ENCODE results near the gene FAM83G.

Gene FAM83G

DNA sequence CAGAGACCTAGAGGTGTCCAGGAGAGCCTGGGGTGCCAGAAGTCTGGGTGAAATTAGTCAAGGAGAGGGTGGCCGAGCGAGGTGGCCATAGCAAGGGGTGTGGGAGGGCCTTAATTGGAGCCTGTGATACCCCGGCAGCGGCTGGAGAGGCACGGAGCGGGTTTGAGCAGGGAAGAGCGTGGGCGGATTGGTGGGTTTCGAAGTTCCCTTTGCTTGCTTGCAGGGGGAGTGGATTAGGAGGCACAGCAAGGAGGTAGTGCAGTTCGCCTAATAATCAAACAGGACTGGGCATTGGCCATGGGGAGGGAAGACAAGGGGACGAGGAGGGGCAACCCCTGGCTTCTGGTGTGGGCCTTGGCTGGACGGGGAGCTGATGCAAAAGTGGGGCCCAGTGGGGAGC is 5.4 kb upstream of the FAM83G start:
- DNase-seq, result no peak

DNA sequence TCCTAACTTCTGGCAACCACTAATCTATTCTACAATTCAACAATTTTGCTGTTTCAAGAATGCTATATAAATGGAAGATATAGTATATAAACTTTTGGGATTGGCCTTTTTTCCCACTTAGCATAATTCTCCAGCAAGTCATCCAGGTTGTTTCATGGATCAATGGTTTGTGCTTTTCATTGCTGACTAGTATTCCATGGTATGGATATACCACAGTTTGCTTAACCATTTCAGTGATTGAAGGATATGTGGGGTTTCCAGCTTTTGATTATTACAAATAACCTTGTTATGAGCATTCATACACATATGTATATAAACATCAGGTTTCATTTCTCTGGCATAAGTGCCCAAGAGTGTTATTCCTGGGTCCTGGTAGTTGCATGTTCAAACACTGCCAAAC is 2.1 kb upstream of the FAM83G start:
- no peak for DNase-seq

DNA sequence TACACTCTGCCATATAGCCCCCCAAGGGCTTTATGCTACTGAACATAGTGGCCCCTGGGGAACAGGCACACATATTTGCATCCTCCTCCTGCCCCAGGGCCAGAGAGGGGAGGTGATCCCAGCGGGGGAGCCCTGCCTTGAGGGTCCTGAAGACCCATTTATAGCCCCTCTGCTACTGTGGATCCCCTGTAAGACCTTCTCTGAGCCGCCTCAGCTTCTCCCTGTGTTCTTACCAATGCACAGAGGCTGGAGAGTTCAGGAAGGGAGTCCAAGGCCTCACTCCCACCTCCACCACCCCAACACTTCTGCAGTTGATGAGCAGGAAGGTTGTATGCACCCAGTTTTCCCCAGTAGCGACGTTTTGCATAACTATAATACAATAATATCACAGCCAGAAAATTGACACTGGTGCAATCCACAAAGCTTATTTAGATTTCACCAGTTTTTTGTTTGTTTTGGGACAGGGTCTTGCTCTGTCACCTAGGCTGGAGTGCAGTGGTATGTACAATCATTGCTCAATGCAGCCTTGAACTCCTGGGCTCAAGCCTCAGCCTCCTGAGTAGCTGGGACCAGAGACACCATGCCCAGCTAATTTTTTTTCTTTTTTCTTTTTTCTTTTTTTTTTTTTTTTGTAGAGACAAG is 1.3 kb upstream of the FAM83G start:
- DNase-seq, result no peak

DNA sequence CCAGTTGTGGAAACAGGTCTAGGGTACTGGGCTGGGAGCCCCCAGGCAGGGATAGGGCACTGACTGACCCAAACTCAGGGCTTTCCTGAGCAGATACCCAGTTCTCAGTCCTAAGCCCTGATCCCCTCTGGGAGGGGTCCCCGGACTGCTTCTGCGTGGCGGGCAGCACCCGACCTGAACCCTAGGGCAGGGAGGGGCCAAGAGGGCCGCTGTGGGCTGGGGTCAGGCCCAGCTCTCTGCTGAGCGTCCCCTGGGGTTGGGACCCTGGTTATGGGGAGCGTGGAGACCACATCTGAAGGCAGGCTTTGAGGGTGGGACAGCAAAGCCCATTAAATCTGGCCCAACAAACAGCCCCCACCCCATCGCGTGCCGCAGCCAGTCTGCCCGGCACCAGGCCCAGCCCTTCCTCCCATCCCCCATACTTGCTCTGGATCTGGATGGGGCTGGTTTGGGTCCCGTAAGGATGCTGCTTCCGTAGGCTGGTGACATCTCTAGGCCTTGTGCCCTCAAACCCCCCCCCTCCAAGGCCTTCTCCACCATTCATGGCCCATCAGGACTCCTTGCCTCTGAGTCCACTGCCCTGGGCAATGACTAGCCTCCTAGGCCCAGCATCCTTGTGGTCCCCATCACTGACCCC is 691 bp upstream of the FAM83G start:
- no peak for DNase-seq

DNA sequence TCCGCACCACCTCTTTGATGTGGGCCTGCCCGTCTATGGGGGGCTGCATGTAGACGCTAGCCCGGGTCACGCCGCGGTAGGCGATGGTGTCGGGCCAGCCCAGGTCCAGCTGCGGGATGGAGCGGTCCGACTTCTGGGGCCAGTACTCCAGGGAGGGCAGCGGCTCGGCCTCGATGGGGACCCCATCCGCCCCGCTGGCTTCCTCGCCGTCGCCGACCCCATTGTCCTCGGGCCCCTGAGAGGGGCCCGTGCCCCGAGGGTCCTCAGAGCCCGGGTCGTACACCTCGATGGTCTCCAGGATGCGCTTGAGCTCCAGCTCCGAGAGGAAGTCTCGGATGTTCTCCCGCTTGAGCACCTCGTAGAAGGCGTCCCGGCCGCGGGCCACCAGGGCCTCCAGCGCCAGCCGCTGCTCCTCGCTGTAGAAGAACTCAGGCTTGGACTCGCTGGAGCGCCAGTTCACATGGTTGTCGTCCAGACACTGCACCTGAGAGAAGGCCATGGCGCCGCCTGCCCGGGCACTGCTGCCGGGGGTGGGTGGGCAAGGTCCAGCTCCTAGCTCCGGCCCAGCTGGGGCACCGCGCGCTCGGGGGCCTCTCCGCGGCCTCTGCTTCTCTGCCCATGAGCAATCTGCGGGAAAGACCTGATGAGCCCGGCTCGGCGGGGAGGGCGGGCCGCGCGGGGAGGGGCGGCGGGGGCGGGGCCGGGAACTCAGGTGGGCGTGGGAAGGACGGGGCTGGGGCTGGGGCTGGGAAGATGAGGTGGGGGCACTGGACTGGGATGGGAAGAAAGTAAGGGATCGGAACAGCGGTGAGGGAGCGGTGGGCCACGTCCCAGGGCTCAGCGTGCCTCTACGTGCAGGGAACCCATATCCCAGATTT is 782 bp downstream of the FAM83G start:
- no peak for DNase-seq

DNA sequence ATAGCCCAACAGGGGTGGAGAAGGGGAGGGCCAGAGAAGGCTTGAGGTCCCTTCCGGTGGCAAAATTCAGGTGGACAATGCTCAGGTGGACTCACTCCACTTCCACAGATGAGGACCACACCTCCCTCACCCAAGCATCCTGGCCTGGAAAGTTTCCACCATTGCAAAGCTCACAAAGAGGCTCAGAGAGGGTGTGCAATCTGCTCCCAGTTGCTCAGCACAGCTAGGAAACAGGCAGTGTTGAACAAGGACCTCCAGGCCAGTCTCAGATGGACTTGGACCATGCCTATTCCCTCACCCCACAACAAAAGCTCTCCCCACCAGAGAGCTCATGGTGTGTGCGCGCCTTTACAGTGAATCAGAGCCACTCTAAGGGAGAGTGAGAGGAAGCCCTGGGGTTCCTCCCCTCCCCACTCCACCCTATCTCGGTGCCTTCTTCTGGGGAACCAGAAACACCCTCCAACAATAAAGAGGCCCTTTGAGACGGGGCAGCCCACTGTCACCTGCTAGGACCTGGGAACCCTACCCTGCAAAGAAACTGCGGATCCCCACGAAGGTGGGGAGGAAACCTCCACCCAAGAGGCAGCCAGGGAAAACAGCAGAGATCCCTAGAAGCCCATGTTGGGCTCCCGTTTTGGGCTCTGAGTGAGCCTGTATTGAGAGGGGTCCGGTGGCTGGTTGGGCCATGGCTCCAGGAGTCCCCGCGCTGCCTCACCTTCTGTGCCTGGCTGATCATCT is 1.6 kb downstream of the FAM83G start:
- DNase-seq, result no peak

DNA sequence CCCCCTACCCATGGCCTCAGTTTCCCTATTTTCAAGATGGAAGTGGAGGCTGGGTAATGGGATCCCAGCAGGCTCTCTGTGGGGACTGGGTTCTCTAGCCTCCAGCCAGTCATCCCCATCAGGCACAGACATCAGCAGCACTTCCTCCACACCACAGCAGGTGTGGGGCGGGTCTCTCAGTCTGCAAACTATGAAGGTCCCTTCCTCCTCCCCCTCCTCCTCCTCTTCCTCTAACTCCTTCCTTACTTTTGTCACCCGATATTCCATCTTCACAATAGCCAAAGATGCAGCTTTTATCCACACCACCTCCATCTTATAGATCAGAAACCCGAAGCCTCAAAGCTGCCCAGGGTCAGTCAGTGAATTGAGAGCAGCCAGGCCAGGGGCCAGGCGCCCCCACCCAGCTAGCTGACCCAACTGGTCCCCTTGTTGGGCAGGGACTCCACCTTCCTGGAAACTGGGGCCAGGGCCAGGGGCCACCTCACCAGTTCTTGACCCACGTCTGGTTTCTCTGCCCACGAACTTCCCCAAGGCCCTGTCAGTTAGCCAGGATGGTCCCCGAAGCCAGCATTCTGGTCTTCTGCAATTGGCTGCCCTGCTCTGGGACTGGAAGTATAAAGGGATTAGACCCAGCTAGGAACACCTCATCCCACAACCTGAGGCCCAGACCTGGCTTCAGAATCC is 2.5 kb downstream of the FAM83G start:
- DNase-seq, result no peak

DNA sequence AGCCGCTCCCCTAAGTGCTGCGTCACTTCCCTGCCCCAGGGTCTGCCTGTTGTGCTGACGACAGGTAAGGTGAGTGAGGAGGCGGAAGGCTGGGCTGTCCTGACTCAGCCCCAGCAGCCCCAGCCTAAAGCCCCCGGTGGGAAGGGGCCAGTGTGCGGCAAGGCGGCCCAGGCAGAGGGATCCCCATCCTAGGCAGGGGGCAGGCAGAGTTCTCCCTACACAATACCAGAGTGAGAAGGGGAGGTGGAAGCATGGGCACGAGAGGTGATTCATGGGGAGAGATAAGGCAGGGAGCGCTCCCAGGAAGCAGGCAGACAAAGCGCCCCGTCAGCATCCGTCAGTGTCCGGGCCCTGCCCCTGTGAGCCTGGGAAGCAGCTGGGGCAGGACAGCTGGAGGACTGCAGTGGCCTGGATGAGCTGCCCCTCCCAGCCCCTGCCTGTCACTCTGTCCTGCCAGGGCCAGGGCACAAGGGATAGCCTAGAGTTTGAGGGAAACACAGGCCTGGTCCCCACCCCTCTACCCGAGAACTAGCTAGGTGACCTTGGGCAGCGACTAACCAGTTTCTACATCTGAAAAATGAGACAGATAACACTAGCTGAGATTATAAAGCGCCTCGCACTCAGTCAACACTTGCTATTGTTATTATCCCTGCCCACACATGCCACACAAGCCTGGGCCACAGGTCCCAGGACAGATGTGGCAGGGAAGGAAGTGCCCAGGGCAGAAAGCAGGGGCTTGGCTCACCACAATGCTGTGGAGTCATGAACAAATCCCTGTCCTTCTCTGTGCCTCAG is 3.8 kb downstream of the FAM83G start:
- no peak for DNase-seq

DNA sequence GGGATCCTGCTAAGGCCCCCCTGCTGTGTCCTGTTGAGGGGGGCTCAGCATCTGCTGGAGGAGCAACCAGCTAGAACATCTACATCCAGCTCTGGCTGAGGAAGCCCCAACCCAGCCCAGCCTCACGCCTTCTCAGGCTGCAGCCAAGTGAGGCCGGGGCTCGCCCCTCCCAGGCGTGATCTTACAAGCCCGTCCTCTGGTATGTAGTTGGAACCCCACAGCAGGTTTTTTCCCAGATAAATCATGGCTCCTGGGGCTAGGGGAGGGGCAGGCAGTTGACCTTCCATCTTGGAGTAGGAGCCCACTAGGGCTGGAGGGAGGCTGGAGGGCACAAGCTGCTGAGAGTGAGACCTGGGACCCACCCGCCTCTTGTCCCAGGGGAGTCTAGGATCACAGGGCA is 4.7 kb downstream of the FAM83G start:
- no peak for DNase-seq

DNA sequence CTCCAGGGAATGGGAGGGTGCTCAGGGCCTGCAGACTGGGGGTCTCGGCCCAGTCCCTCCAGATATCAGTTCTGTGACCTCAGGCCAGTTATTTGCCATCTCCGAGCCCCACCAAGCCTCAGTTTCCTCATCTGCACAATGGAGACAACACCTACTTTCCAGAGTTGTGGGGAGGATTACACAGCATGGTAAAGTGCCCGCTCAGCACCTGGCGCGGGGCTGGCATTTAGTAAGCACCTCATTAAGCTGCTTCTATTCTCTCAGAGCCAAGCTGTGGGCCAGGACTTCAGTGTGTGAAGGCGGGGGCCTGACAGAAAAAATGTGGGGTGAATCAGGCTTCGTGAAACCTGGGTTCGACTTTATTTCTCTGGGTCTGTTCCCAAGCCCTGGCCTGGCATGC is 5.2 kb downstream of the FAM83G start:
- DNase-seq, result no peak

DNA sequence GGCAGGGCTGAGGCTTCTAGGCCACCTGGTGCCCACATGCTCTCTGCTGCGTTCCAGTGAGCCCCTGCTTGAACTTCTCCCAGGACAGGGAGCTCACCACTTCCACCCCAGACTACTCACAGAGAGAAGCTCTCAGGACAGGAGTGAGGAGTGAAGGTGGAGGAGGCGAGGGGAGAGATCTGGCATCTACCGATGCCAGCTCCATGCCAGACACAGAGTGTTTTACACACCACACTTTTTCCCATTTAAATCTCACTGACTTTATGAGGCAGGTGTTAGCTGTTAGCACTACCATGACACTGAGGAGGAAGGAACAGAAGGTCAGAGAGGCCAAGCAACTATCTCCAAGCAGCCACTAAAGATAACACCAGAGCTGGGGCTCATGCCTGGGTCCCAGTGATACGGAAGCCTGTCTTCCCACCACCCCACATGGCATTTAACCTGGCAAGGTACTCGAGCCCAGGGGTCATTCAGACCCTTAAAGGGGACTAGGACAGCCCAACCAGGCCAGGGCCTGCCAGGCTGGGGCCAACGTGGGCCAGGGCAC is 6.8 kb downstream of the FAM83G start:
- DNase-seq, result no peak

DNA sequence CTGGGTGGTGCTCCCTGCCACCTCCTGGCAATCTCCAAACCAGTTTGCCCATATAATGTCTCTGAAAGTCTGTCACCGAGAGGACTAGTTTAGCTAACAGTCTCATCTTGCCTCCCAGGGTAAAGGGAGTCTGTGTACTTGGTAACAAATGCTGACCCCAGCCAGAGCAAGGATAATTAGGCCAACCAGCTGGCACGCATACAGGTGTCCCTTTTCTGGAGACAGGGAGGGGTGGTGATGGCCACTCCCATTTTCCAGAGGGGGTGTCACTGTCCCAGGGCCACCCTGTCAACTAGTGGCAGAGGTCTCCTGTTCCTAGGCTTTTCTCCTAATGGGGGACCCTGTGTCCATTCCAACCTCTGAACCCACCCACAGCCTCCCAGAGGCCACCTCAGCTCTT is 8.1 kb downstream of the FAM83G start:
- no peak for DNase-seq

DNA sequence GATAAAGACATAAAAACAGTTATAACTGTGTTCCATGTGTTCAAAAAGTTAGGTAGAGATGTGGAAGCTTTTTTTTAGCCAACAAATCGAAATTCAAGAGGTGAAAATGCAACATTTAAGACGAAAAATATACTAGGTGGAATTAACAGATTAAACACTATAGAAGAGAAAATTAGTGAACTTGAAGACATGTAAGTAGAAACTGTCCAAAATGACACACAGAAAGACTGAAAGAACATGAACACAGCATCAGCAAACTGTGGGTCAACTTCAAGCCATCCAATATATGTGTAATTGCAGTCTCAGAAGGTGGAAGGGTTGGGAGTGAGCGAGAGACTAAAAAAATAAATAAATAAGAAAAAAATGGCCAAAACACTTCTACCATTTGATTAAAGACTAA is 9.3 kb downstream of the FAM83G start:
- no peak for DNase-seq

DNA sequence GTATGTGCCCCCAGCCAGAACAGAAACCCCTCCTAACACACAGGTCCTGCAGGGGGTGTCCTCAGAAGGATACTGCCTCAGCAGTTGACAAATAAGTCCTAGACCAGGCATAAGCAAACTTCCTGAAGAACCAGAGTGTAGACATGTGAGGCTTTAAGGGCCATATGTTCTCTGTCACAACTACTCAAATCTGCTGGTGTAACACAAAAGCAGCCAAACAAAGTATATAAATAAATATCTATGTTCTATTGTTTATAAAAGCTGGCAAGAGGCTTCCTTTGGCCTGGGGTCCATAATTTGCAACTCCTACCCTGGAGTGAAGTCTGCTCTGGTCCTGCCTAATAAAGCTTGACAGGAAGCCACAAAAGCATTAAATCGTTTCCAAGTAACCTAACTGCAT is 9.9 kb downstream of the FAM83G start:
- DNase-seq, result no peak

DNA sequence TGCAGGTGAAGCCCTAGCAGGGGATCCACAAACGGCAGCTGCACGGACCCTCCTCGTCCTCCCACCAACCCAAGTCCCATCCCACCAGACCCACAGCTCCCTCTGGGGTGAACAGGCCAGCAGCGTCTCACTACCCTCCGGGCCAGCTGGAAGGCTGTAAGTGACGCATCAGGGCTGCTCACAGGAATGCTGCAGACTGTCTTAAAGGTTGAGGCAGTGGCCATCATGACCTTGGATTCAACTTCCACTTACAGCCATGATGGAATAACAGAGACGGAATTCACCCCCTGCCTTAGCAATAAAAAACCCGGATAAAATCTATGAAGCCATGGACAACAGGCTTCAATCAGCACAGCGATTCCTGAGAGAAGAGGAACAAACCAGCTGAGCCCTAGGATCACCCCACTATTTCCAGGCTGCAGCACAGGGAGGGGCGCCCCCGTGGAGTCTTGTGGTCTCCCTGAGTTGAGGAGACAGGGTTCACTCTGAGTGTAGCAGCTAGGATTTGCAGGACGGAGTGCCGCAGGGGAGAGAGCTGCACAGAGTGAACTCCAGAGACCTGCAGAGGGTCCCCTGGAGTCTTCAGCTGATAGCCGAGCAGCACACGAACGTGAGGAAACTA is 10.5 kb downstream of the FAM83G start:
- no peak for DNase-seq

DNA sequence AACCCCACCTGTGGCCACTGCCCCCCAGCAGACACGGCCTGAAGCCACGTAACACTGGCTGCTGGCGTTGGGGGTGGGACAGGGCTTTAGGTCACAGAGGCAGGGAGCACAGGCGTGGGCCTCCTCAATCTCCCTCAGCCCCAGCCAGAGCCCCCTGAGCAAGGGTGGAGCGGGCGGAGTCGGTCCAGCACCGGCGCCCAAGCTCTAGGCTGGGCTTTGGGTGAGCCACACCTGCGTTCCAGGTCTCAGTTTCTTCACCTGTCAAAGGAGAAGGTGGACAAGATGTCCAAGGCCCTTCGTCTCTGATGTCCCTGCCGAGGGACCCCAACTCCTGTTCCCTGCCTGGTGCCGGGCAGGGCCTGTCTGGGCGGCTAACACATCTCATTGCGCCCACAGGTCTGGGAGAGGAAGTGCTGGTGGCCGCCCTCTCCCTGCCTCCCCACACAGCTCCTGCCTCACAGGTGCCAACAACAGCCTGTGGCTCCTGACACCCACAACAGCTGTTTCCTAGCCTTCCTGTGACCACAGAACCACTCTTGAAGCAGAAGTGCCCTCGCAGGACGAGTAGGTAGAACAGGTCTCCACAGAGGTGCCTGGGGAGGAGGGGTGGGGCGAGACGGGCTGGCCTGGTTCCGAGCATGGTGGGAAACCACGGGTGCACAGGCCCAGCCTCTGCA is 12.0 kb downstream of the FAM83G start:
- no peak for DNase-seq

DNA sequence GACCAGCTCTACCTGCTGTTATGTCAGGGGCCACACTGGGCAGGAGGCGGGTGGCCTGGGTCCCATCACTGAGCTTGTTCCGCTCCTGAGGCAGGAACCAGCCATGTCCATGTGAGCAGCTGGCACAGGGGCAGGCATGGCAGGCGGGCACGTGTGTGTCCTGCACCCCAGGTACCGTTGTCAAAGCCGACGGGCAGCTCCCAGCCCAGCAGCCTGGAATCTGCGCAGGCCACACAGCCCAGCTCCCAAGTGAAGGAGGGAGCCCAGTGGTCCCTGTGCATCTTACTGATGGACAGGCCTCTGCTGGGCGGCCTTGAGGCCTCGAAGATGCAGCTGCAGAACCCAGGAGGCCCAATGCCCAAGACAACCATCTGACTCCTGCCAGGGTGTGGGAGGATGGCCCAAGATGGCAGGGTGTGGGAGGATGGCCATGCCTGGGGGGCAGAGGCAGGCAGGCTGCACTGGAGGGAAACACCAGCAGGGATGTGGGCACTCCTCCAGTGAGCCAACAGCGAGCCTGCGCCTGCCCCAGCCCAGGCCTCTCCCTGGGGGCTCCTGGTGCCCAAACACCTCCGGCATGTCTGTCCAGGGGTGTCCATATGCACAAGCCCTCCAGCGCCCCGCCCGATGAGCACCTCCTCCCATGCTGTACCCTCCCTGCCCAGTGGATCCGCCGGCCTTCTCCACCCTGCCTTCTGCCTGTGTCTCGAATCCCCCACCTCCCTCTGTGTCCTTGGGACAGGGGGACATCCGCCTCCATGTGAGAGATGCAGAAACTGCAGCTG is 12.8 kb downstream of the FAM83G start:
- DNase-seq, result no peak

DNA sequence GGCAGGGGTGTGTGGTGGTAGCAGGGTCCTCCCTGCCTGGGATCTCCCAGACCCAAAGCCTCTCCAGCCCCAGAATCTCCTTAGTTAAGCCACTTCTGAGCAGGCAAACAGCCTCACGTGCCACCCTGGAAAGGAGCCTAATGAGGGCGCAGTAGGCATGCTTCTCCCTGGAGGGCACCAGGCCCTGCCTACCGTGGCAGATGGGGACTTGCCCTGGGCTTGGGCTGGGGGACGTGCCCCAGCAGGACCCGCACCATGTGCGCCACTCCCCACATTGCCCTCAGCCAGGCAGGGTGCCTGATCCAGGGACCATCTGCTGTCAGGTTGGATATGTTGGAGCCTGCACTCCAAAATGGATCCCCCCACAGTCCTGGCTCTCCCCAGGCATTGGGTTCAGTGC is 14.2 kb downstream of the FAM83G start:
- DNase-seq, result no peak

DNA sequence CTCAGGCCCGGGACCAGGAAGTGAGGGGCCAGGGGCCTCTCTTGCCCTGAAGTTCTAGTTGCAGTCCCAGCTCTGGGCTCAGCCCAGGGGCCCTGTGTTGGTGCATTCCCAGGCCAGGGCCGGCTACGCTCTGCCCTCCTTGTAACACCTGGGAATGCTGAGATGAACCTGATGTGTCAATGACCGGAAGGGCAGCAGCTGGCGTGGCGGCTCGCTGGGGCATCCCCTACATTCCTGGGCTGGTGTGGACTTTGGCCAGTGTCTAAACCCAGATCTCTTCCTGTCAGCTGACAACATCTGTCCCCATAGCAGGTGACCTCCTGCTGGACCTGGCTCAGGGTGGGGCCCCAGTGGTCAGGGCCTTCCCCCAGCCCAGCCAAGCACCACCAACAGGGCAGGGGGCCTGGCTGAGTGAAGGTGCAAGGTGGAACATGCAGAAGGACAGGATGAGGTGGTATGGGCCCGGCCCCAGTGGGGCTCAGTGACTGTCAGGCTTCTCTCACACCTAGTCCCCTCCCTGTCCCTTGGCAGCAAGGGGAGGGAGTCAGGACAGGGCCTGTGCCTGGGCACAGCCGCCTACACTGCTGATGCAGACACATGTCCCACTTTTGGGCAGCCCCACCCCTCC is 15.9 kb downstream of the FAM83G start:
- no peak for DNase-seq
